GM23338 (cell line): ENCODE measurements around the gene MFAP4. TPM values are rescaled to one million over a fixed set of nuclear protein-coding genes. Genes with fewer than 3 reads are reported as not detected.

Source experiments
- ATAC-seq: fragments of 200-7000 bp; cut with Tn5 transposase; 3 replicates; pipeline ENCODE4 v1.9.1; 2020
- DNase-seq: peaks from one replicate; pipeline ENCODE4 v3.0.0-alpha.2; 2015; ENCODE audit warnings: low spot score
- H2AFZ ChIP-seq: fragments of 200-600 bp; sonication (generic); 2 replicates; pipeline ENCODE4 v1.8.0; 2016; ENCODE audit warnings: antibody characterized with exemption, mild to moderate bottlenecking, moderate library complexity
- H3F3A ChIP-seq: fragments of 200-600 bp; sonication (generic); replicated peaks from 2 replicates; pipeline ENCODE4 v1.8.0; 2017; ENCODE audit warnings: antibody characterized with exemption, mixed run types, low read depth
- H3K27ac ChIP-seq: fragments of 200-600 bp; sonication (generic); 2 replicates; pipeline ENCODE4 v1.6.1; 2016; ENCODE audit warnings: low read depth
- H3K27me3 ChIP-seq: fragments of 200-600 bp; sonication (generic); 2 replicates; pipeline ENCODE4 v1.8.0; 2016; ENCODE audit warnings: mild to moderate bottlenecking, mixed run types, moderate library complexity; ENCODE audit not compliant: insufficient read depth
- H3K36me3 ChIP-seq: fragments of 200-600 bp; sonication (generic); 2 replicates; pipeline ENCODE4 v1.8.0; 2016; ENCODE audit warnings: mild to moderate bottlenecking; ENCODE audit not compliant: insufficient read depth
- H3K4me1 ChIP-seq: fragments of 200-600 bp; sonication (generic); 2 replicates; pipeline ENCODE4 v1.8.0; 2016; ENCODE audit warnings: mild to moderate bottlenecking, moderate library complexity; ENCODE audit not compliant: insufficient read depth
- H3K4me2 ChIP-seq: fragments of 200-600 bp; sonication (generic); 2 replicates; pipeline ENCODE4 v1.7.1; 2017; ENCODE audit warnings: mixed run types
- H3K4me3 ChIP-seq: fragments of 200-600 bp; sonication (generic); 2 replicates; pipeline ENCODE4 v1.6.1; 2016; ENCODE audit warnings: mixed run types
- H3K79me2 ChIP-seq: fragments of 200-600 bp; sonication (generic); replicated peaks from 2 replicates; pipeline ENCODE4 v1.8.0; 2017; ENCODE audit warnings: mild to moderate bottlenecking; ENCODE audit not compliant: insufficient read depth
- H3K9me2 ChIP-seq: fragments of 200-600 bp; sonication (generic); 2 replicates; pipeline ENCODE4 v1.8.0; 2017; ENCODE audit not compliant: insufficient read depth
- H4K20me1 ChIP-seq: fragments of 200-600 bp; sonication (generic); replicated peaks from 2 replicates; pipeline ENCODE4 v1.8.0; 2017; ENCODE audit warnings: mild to moderate bottlenecking; ENCODE audit not compliant: insufficient read depth
- H3K27ac Mint-ChIP-seq: 2 replicates; pipeline ENCODE4 v1.8.0; 2020; ENCODE audit warnings: inconsistent platforms, mild to moderate bottlenecking, moderate library complexity, mixed read lengths
- H3K27me3 Mint-ChIP-seq: 3 replicates; pipeline ENCODE4 v1.8.0; 2022; ENCODE audit warnings: low read depth, mild to moderate bottlenecking, moderate library complexity, mixed read lengths, inconsistent platforms; ENCODE audit not compliant: insufficient read depth, poor library complexity
- H3K36me3 Mint-ChIP-seq: 3 replicates; pipeline ENCODE4 v1.8.0; 2021; ENCODE audit warnings: low read depth, mild to moderate bottlenecking, inconsistent platforms, moderate library complexity, mixed read lengths
- H3K4me1 Mint-ChIP-seq: 3 replicates; pipeline ENCODE4 v1.8.0; 2020; ENCODE audit warnings: mild to moderate bottlenecking, inconsistent platforms, mixed read lengths
- H3K4me3 Mint-ChIP-seq: 3 replicates; pipeline ENCODE4 v1.8.0; 2021; ENCODE audit warnings: moderate library complexity, mild to moderate bottlenecking, inconsistent platforms, mixed read lengths
- H3K9me3 Mint-ChIP-seq: 3 replicates; pipeline ENCODE4 v1.8.0; 2020; ENCODE audit warnings: moderate library complexity, mild to moderate bottlenecking, inconsistent platforms, mixed read lengths
- CREB1 ChIP-seq: fragments of 250-450 bp; sonication (Bioruptor Pico); IDR thresholded peaks from 2 replicates; pipeline ENCODE4 v1.5.0; 2020; ENCODE audit warnings: low read depth, mild to moderate bottlenecking, moderate library complexity
- CTCF ChIP-seq, 2 experiments: fragments of 200-600 bp in 1 of 2; sonication (generic) in 1 of 2; conservative IDR thresholded peaks; 2 replicates each; pipeline versions ENCODE4 v1.5.1 to v1.6.1; 2016 to 2017; ENCODE audit warnings: antibody characterized with exemption in 2 of 2, low read depth in 2 of 2, mild to moderate bottlenecking in 2 of 2, moderate library complexity in 1 of 2
- ETS1 ChIP-seq: IDR thresholded peaks from 2 replicates; pipeline ENCODE4 v1.6.1; 2016; ENCODE audit warnings: antibody characterized with exemption
- EZH2 ChIP-seq: fragments of 200-600 bp; sonication (generic); IDR thresholded peaks from one replicate; pipeline ENCODE4 v1.8.0; 2017; ENCODE audit warnings: antibody characterized with exemption, mild to moderate bottlenecking, low read depth; ENCODE audit not compliant: unreplicated experiment
- EZH2phosphoT487 ChIP-seq: fragments of 200-600 bp; sonication (generic); IDR thresholded peaks from one replicate; pipeline ENCODE4 v1.8.1; 2018; ENCODE audit warnings: antibody characterized with exemption; ENCODE audit not compliant: unreplicated experiment
- JUNB ChIP-seq: IDR thresholded peaks from one replicate; pipeline ENCODE4 v1.6.1; 2016; ENCODE audit warnings: antibody characterized with exemption; ENCODE audit not compliant: unreplicated experiment
- NANOG ChIP-seq: IDR thresholded peaks from 2 replicates; pipeline ENCODE4 v1.6.1; 2016; ENCODE audit warnings: antibody characterized with exemption, borderline replicate concordance
- POLR2AphosphoS5 ChIP-seq: IDR thresholded peaks from 2 replicates; pipeline ENCODE4 v1.6.1; 2016; ENCODE audit warnings: antibody characterized with exemption, low read depth
- STAT1 ChIP-seq: IDR thresholded peaks from one replicate; pipeline ENCODE4 v1.6.1; 2016; ENCODE audit warnings: antibody characterized with exemption; ENCODE audit not compliant: unreplicated experiment
- ZNF114 ChIP-seq: fragments of 250-450 bp; sonication (Bioruptor Pico); IDR thresholded peaks from 2 replicates; pipeline ENCODE4 v1.5.0; 2020; ENCODE audit warnings: mild to moderate bottlenecking, moderate library complexity
- ZNF331 ChIP-seq: fragments of 250-450 bp; sonication (Bioruptor Pico); IDR thresholded peaks from 2 replicates; pipeline ENCODE4 v1.5.0; 2020; ENCODE audit warnings: low read depth, mild to moderate bottlenecking, moderate library complexity
- polyA plus RNA-seq: library from polyadenylated mRNA; unstranded; fragments of >200 nt; fragmentation: Nextera tagmentation; extraction: Ambion mirVana; gene quantifications from 2 replicates; pipeline ENCODE4 v1.2.1, GENCODE V29; 2016
- total RNA-seq: library from RNA; depleted of rRNA; stranded (reverse); fragments of >200 nt; shearing (Covaris generic); gene quantifications from 2 replicates; pipeline ENCODE4 v1.2.3, GENCODE V29; 2014
- TF ChIP-seq, protein P1 (sequence below): IDR thresholded peaks from one replicate; pipeline ENCODE4 v1.6.1; 2018; ENCODE audit warnings: antibody characterized with exemption; ENCODE audit not compliant: unreplicated experiment
- TF ChIP-seq, protein P2 (sequence below): fragments of 250-450 bp; sonication (Bioruptor Pico); IDR thresholded peaks from 2 replicates; pipeline ENCODE4 v1.5.0; 2020; ENCODE audit warnings: mild to moderate bottlenecking, moderate library complexity

Gene MFAP4
- total and polyA plus RNA-seq, 2 experiments from 2014 or later: 7.7 to 9.7 TPM

GRCh38 chr17:19365499-19365817, 21.5 kb downstream of the MFAP4 start:
- no peak for ATAC-seq
- H3F3A ChIP-seq: no peaks in the 10 kb centered on the region
- H3K36me3 ChIP-seq: no peaks in the 10 kb centered on the region
- no peaks in the 10 kb centered on the region for H4K20me1 ChIP-seq
- H3K27me3 ChIP-seq: no peaks in the 10 kb centered on the region
- H3K4me3 ChIP-seq: no peak overlapping the region
- peaks cover 11% of the 10 kb centered on the region for H3K4me1 ChIP-seq
- no peak for DNase-seq
- H3K4me3 Mint-ChIP-seq: no peak overlapping the region
- H3K27me3 Mint-ChIP-seq: peaks cover 6% of the 10 kb centered on the region
- no peak for TF ChIP-seq CTCF (conservative IDR thresholded peaks at IDR 0.05; ENCODE audit: low read depth in 2 of 2)
- TF ChIP-seq EZH2phosphoT487: no peak
- TF ChIP-seq JUNB: no peak
- no peak for TF ChIP-seq ETS1
- TF ChIP-seq, protein P1, sequence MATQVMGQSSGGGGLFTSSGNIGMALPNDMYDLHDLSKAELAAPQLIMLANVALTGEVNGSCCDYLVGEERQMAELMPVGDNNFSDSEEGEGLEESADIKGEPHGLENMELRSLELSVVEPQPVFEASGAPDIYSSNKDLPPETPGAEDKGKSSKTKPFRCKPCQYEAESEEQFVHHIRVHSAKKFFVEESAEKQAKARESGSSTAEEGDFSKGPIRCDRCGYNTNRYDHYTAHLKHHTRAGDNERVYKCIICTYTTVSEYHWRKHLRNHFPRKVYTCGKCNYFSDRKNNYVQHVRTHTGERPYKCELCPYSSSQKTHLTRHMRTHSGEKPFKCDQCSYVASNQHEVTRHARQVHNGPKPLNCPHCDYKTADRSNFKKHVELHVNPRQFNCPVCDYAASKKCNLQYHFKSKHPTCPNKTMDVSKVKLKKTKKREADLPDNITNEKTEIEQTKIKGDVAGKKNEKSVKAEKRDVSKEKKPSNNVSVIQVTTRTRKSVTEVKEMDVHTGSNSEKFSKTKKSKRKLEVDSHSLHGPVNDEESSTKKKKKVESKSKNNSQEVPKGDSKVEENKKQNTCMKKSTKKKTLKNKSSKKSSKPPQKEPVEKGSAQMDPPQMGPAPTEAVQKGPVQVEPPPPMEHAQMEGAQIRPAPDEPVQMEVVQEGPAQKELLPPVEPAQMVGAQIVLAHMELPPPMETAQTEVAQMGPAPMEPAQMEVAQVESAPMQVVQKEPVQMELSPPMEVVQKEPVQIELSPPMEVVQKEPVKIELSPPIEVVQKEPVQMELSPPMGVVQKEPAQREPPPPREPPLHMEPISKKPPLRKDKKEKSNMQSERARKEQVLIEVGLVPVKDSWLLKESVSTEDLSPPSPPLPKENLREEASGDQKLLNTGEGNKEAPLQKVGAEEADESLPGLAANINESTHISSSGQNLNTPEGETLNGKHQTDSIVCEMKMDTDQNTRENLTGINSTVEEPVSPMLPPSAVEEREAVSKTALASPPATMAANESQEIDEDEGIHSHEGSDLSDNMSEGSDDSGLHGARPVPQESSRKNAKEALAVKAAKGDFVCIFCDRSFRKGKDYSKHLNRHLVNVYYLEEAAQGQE: no peak
- TF ChIP-seq, protein P2, sequence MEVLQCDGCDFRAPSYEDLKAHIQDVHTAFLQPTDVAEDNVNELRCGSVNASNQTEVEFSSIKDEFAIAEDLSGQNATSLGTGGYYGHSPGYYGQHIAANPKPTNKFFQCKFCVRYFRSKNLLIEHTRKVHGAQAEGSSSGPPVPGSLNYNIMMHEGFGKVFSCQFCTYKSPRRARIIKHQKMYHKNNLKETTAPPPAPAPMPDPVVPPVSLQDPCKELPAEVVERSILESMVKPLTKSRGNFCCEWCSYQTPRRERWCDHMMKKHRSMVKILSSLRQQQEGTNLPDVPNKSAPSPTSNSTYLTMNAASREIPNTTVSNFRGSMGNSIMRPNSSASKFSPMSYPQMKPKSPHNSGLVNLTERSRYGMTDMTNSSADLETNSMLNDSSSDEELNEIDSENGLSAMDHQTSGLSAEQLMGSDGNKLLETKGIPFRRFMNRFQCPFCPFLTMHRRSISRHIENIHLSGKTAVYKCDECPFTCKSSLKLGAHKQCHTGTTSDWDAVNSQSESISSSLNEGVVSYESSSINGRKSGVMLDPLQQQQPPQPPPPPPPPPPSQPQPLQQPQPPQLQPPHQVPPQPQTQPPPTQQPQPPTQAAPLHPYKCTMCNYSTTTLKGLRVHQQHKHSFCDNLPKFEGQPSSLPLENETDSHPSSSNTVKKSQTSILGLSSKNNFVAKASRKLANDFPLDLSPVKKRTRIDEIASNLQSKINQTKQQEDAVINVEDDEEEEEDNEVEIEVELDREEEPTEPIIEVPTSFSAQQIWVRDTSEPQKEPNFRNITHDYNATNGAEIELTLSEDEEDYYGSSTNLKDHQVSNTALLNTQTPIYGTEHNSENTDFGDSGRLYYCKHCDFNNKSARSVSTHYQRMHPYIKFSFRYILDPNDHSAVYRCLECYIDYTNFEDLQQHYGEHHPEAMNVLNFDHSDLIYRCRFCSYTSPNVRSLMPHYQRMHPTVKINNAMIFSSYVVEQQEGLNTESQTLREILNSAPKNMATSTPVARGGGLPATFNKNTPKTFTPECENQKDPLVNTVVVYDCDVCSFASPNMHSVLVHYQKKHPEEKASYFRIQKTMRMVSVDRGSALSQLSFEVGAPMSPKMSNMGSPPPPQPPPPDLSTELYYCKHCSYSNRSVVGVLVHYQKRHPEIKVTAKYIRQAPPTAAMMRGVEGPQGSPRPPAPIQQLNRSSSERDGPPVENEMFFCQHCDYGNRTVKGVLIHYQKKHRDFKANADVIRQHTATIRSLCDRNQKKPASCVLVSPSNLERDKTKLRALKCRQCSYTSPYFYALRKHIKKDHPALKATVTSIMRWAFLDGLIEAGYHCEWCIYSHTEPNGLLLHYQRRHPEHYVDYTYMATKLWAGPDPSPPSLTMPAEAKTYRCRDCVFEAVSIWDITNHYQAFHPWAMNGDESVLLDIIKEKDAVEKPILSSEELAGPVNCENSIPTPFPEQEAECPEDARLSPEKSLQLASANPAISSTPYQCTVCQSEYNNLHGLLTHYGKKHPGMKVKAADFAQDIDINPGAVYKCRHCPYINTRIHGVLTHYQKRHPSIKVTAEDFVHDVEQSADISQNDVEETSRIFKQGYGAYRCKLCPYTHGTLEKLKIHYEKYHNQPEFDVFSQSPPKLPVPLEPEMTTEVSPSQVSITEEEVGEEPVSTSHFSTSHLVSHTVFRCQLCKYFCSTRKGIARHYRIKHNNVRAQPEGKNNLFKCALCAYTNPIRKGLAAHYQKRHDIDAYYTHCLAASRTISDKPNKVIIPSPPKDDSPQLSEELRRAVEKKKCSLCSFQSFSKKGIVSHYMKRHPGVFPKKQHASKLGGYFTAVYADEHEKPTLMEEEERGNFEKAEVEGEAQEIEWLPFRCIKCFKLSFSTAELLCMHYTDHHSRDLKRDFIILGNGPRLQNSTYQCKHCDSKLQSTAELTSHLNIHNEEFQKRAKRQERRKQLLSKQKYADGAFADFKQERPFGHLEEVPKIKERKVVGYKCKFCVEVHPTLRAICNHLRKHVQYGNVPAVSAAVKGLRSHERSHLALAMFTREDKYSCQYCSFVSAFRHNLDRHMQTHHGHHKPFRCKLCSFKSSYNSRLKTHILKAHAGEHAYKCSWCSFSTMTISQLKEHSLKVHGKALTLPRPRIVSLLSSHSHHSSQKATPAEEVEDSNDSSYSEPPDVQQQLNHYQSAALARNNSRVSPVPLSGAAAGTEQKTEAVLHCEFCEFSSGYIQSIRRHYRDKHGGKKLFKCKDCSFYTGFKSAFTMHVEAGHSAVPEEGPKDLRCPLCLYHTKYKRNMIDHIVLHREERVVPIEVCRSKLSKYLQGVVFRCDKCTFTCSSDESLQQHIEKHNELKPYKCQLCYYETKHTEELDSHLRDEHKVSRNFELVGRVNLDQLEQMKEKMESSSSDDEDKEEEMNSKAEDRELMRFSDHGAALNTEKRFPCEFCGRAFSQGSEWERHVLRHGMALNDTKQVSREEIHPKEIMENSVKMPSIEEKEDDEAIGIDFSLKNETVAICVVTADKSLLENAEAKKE (CRISPR knock-in tag): no peak
- no peak for TF ChIP-seq NANOG
- no peak for TF ChIP-seq POLR2AphosphoS5
- TF ChIP-seq ZNF331: no peak
- TF ChIP-seq STAT1: no peak
- no peak for TF ChIP-seq ZNF114
- TF ChIP-seq CREB1 (CRISPR knock-in tag): no peak
- no peak for TF ChIP-seq EZH2
- peaks cover 14% of the 10 kb centered on the region for H3K4me1 Mint-ChIP-seq
- H3K9me2 ChIP-seq: no peaks in the 10 kb centered on the region
- no peak overlapping the region for H3K4me2 ChIP-seq
- no peaks in the 10 kb centered on the region for H3K79me2 ChIP-seq
- H2AFZ ChIP-seq: no peak overlapping the region
- H3K9me3 Mint-ChIP-seq: no peaks in the 10 kb centered on the region; the same call in 2 of the 3 replicates
- H3K36me3 Mint-ChIP-seq: no peaks in the 10 kb centered on the region; the same call in 2 of the 3 replicates
- no peak overlapping the region for H3K27ac ChIP-seq
- H3K27ac Mint-ChIP-seq: no peak overlapping the region
